BLaER1 treated with 17β-estradiol and CSF1 and Interleukin-3, amounts not matched to agents 10 nM and 100 nM (cell line): ENCODE results near the gene MORC4.

Source experiments
- H3K27ac ChIP-seq, 11 experiments: shearing (Covaris generic); formaldehyde crosslinking; 2 replicates each; pipeline ENCODE4 v1.8.1; 2022
- H3K27me3 ChIP-seq, 11 experiments: shearing (Covaris generic); formaldehyde crosslinking; 2 replicates each; pipeline ENCODE4 v1.8.1; 2022
- H3K36me3 ChIP-seq, 11 experiments: shearing (Covaris generic); formaldehyde crosslinking; 2 replicates each; pipeline ENCODE4 v1.8.1; 2022
- H3K4me1 ChIP-seq, 10 experiments: shearing (Covaris generic); formaldehyde crosslinking; 2 replicates each; pipeline ENCODE4 v1.8.1; 2022
- H3K4me2 ChIP-seq, 11 experiments: shearing (Covaris generic); formaldehyde crosslinking; 2 replicates each; pipeline ENCODE4 v1.8.1; 2022
- H3K4me3 ChIP-seq, 10 experiments: shearing (Covaris generic); formaldehyde crosslinking; 2 replicates each; pipeline ENCODE4 v1.8.1; 2022
- H3K9ac ChIP-seq, 11 experiments: shearing (Covaris generic); formaldehyde crosslinking; 2 replicates each; pipeline ENCODE4 v1.8.1; 2022
- H3K9me3 ChIP-seq, 11 experiments: shearing (Covaris generic); formaldehyde crosslinking; replicated peaks in 1 of 11; 2 replicates each; pipeline ENCODE4 v1.8.1; 2022
- H4K20me1 ChIP-seq, 11 experiments: shearing (Covaris generic); formaldehyde crosslinking; 2 replicates each; pipeline ENCODE4 v1.8.1; 2022
- Cebpa-rat ChIP-seq, 11 experiments: shearing (Covaris generic); IDR thresholded peaks; 2 replicates each; pipeline ENCODE4 v1.8.1; 2022

MORC4 gene

DNA sequence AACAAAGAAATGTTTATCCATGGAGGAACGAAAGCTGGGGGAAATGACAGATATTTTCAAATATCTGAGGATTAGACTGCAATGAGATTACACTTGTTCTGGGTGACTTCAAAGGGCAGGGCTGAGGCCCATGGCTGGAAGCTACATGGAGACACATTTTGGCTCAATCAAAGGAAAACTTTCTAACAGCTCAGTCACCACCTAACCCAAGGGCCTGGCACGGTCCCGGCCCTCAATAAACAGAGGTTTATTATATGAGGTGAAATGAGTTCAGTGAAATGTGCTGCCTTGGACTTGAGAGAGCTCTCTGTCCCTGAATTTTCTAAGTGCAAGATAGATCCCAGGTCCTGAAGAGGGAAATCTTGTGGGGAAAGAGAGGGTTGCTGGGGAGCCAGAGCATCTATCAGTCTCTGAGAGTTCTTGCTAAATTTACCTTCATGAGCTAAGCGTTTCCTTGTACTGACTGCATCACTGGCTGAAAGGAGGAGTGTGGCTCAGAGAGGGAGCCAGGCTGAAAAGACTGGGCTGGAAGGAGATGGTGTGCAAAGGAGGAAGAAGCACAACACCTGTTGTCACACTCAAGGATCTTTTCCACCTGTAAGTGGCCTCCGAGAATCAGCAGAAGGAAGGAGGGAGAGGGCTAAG is 94.8 kb downstream of the MORC4 start:
- H3K27me3 ChIP-seq, result peaks cover 91 to 100% (median 99%) of the 10 kb centered on the region in 11 experiments
- peaks cover 0 to 9% (median 2%) of the 10 kb centered on the region in 10 experiments; a peak in 3 of 20 replicates for H3K4me1 ChIP-seq
- H3K9ac ChIP-seq, result no peak overlapping the region
- no peaks in the 10 kb centered on the region for H3K9me3 ChIP-seq
- H3K4me3 ChIP-seq, result no peak overlapping the region
- TF ChIP-seq Cebpa-rat (IDR thresholded peaks at IDR 0.05), result no peak
- H4K20me1 ChIP-seq, result peaks cover 0 to 13% (median 3%) of the 10 kb centered on the region in 11 experiments; a peak in 10 of 22 replicates
- H3K4me2 ChIP-seq, result no peak overlapping the region
- no peak overlapping the region for H3K27ac ChIP-seq
- H3K36me3 ChIP-seq, result no peaks in the 10 kb centered on the region

- peak overlapping the region in 2 of 11 experiments; percentile 10 to 23; a peak in 2 of 22 replicates for H3K4me2 ChIP-seq
- H3K36me3 ChIP-seq, result no peaks in the 10 kb centered on the region
- no peaks in the 10 kb centered on the region for H3K9me3 ChIP-seq
- peaks cover 88 to 100% (median 99%) of the 10 kb centered on the region in 11 experiments for H3K27me3 ChIP-seq
- H3K27ac ChIP-seq, result no peak overlapping the region
- no peak overlapping the region for H3K4me3 ChIP-seq
- peaks cover 0 to 9% (median 2%) of the 10 kb centered on the region in 10 experiments; a peak in 3 of 20 replicates for H3K4me1 ChIP-seq
- H3K9ac ChIP-seq, result no peak overlapping the region
- TF ChIP-seq Cebpa-rat (IDR thresholded peaks at IDR 0.05), result no peak
- H4K20me1 ChIP-seq, result peaks cover 0 to 12% (median 0%) of the 10 kb centered on the region in 11 experiments; a peak in 9 of 22 replicates
Measured at GRCh38 chrX:106903856-106904528, 96.0 kb downstream of the MORC4 start.

GRCh38 chrX:106903291-106903824 is 96.7 kb downstream of the MORC4 start, which contains the start of gene RIPPLY1:
Gene RIPPLY1 (minus strand): TSS chrX:106903341. CDS start chrX:106903287, 54 bp downstream.
- no peak within 1 kb of the TSS; a peak in 1 of 22 replicates for H3K9ac ChIP-seq
- peaks cover 84 to 99% (median 97%) of the 10 kb centered on the region in 11 experiments for H3K27me3 ChIP-seq
- no peak for TF ChIP-seq Cebpa-rat (IDR thresholded peaks at IDR 0.05)
- H3K4me3 ChIP-seq, result no peak within 1 kb of the TSS
- no peak within 1 kb of the TSS for H3K27ac ChIP-seq
- peaks cover 0 to 9% (median 2%) of the 10 kb centered on the region in 10 experiments; a peak in 3 of 20 replicates for H3K4me1 ChIP-seq
- no peaks in the 10 kb centered on the region for H3K9me3 ChIP-seq
- peaks cover 0 to 12% (median 0%) of the 10 kb centered on the region in 11 experiments; a peak in 9 of 22 replicates for H4K20me1 ChIP-seq
- peak within 1 kb of the TSS in 2 of 11 experiments; percentile 10 to 23; a peak in 2 of 22 replicates for H3K4me2 ChIP-seq
- H3K36me3 ChIP-seq, result no peaks in the 10 kb centered on the region

DNA sequence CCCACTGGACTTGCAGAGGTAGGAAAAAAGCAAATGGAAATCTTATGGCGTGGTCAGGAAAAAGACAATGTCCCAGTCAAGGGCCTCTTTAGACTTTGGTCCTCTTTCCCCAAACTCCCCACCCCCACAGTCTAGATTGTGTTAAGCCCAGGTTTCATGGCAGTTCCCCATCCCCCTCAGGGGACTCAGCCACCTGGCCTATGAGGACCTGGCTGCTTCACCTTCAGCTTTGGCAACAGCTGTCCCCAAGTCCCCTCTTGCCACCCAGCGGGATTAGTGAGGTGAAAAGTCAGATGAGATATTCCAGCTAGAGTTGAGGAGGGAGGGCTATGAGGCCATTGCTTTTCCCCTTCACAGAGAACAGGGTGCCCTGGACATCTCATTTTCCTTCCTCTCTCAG is 97.3 kb downstream of the MORC4 start:
- no peak overlapping the region for H3K9ac ChIP-seq
- no peak for TF ChIP-seq Cebpa-rat (IDR thresholded peaks at IDR 0.05)
- no peaks in the 10 kb centered on the region for H3K36me3 ChIP-seq
- no peak overlapping the region for H3K27ac ChIP-seq
- no peak overlapping the region for H3K4me2 ChIP-seq
- peaks cover 77 to 98% (median 93%) of the 10 kb centered on the region in 11 experiments for H3K27me3 ChIP-seq
- H4K20me1 ChIP-seq, result peaks cover 0 to 12% (median 0%) of the 10 kb centered on the region in 11 experiments; a peak in 9 of 22 replicates
- no peak overlapping the region for H3K4me3 ChIP-seq
- no peaks in the 10 kb centered on the region for H3K9me3 ChIP-seq
- H3K4me1 ChIP-seq, result peaks cover 0 to 9% (median 2%) of the 10 kb centered on the region in 10 experiments; a peak in 3 of 20 replicates

- TF ChIP-seq Cebpa-rat (IDR thresholded peaks at IDR 0.05), result no peak
- Histone ChIP-seq H3K9ac (no peak overlapping the region), H4K20me1 (peaks cover 0 to 12% (median 0%) of the 10 kb centered on the region in 11 experiments; a peak in 9 of 22 replicates), H3K4me3 (no peak overlapping the region), H3K27ac (no peak overlapping the region), H3K27me3 (peaks cover 81 to 99% (median 93%) of the 10 kb centered on the region in 11 experiments), H3K9me3 (no peaks in the 10 kb centered on the region), H3K4me2 (no peak overlapping the region), H3K4me1 (peaks cover 0 to 9% (median 2%) of the 10 kb centered on the region in 10 experiments; a peak in 3 of 20 replicates), H3K36me3 (no peaks in the 10 kb centered on the region)
Measured at GRCh38 chrX:106901781-106902219, 98.2 kb downstream of the MORC4 start.

GRCh38 chrX:106901341-106901740 is 98.7 kb downstream of the MORC4 start:
- Histone ChIP-seq H3K4me2 (no peak overlapping the region), H3K27ac (no peak overlapping the region), H3K9me3 (no peaks in the 10 kb centered on the region), H3K4me3 (no peak overlapping the region), H3K36me3 (no peaks in the 10 kb centered on the region), H3K4me1 (peaks cover 0 to 8% (median 2%) of the 10 kb centered on the region in 10 experiments; a peak in 3 of 20 replicates), H4K20me1 (peaks cover 0 to 12% (median 0%) of the 10 kb centered on the region in 11 experiments; a peak in 9 of 22 replicates), H3K9ac (no peak overlapping the region), H3K27me3 (peaks cover 81 to 99% (median 93%) of the 10 kb centered on the region in 11 experiments)
- no peak for TF ChIP-seq Cebpa-rat (IDR thresholded peaks at IDR 0.05)

GRCh38 chrX:106899841-106900240 is 100.2 kb downstream of the MORC4 start:
- H3K27ac ChIP-seq, result no peak overlapping the region
- TF ChIP-seq Cebpa-rat (IDR thresholded peaks at IDR 0.05), result no peak
- no peaks in the 10 kb centered on the region for H3K9me3 ChIP-seq
- H4K20me1 ChIP-seq, result peaks cover 0 to 10% (median 0%) of the 10 kb centered on the region in 11 experiments; a peak in 10 of 22 replicates
- no peak overlapping the region for H3K4me2 ChIP-seq
- no peak overlapping the region for H3K9ac ChIP-seq
- no peak overlapping the region for H3K4me3 ChIP-seq
- peaks cover 81 to 99% (median 93%) of the 10 kb centered on the region in 11 experiments for H3K27me3 ChIP-seq
- no peaks in the 10 kb centered on the region for H3K36me3 ChIP-seq
- H3K4me1 ChIP-seq, result peaks cover 0 to 9% (median 5%) of the 10 kb centered on the region in 10 experiments; a peak in 7 of 20 replicates

DNA sequence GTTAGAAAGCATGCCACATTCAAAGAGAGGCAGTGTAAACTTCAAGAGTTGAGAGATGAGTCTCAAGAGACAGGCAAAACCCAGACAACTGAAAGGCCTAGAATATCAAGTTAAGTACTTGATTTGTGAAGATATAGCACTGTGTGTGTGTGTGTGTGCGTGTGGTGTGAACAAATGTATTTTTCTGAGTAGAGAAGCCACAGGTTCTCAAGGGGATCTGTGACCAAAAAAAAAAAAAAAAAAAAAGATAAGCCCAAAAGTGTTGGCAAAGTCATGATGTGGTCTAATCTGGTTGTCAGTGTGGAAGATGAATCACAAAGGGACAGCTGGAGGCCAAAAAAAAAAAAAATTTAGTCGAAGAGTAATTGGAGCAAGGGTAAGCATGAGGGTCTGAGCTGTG is 100.7 kb downstream of the MORC4 start:
- H3K36me3 ChIP-seq, result no peaks in the 10 kb centered on the region
- TF ChIP-seq Cebpa-rat (IDR thresholded peaks at IDR 0.05), result no peak
- H3K27me3 ChIP-seq, result peaks cover 81 to 99% (median 93%) of the 10 kb centered on the region in 11 experiments
- H3K4me2 ChIP-seq, result no peak overlapping the region
- H3K9me3 ChIP-seq, result no peaks in the 10 kb centered on the region
- H3K27ac ChIP-seq, result no peak overlapping the region
- no peak overlapping the region for H3K4me3 ChIP-seq
- H3K9ac ChIP-seq, result no peak overlapping the region
- H4K20me1 ChIP-seq, result peaks cover 0 to 13% (median 0%) of the 10 kb centered on the region in 11 experiments; a peak in 9 of 22 replicates
- peaks cover 0 to 12% (median 6%) of the 10 kb centered on the region in 10 experiments; a peak in 7 of 20 replicates for H3K4me1 ChIP-seq
